ENCODE results near the gene ELK1.

DNA sequence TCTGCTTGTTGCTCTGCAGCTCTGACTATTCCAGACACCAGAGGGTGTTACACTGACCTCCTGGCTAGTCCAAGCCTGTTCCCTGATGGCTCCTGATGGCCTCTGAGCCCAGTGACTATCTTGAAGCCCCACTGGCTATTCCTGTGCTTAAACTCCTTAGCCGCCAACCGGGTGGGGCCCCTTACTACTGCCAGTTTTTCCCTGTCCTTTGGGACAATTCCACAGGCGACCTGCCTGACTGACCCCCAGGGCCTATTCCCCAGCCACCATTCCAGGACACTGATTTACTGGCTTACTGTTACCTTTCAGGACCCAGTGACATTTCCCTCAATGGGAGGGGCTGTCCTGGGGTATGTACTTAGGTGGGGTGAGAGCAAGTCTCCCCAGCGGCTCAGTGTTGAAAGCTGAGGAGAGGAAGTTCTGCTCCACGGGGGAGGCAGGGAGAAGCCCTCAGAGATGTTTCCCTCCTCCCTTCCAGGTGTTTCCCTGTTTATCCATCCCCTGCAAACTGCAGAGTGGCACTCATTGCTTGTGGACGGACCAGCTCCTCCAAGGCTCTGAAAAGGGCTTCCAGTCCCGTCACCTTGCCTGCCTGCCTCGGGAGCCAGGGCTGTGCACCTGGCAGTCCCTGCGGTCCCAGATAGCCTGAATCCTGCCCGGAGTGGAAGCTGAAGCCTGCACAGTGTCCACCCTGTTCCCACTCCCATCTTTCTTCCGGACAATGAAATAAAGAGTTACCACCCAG, 64.1 kb downstream of the ELK1 start:
- TF ChIP-seq TCF12 (IDR thresholded peaks at IDR 0.05; ENCODE audit: low read depth) (no peak), TAF1 (IDR thresholded peaks at IDR 0.05; ENCODE audit: low read depth) (no peak), EGR1 (IDR thresholded peaks at IDR 0.05) (no peak), EP300 (IDR thresholded peaks at IDR 0.05; ENCODE audit: borderline replicate concordance) (no peak), CEBPB (IDR thresholded peaks at IDR 0.05) (no peak), CREB1 (IDR thresholded peaks at IDR 0.05; ENCODE audit: low read depth) (no peak), YY1 (IDR thresholded peaks at IDR 0.05; ENCODE audit: low read depth) (no peak), FOXM1 (IDR thresholded peaks at IDR 0.05; ENCODE audit: borderline replicate concordance, low read depth) (no peak), ZBTB7A (IDR thresholded peaks at IDR 0.05; ENCODE audit: low read depth) (no peak), RAD21 (IDR thresholded peaks at IDR 0.05; ENCODE audit: low read depth) (no peak), TEAD4 (IDR thresholded peaks at IDR 0.05) (no peak)
- TF ChIP-seq, protein P1, sequence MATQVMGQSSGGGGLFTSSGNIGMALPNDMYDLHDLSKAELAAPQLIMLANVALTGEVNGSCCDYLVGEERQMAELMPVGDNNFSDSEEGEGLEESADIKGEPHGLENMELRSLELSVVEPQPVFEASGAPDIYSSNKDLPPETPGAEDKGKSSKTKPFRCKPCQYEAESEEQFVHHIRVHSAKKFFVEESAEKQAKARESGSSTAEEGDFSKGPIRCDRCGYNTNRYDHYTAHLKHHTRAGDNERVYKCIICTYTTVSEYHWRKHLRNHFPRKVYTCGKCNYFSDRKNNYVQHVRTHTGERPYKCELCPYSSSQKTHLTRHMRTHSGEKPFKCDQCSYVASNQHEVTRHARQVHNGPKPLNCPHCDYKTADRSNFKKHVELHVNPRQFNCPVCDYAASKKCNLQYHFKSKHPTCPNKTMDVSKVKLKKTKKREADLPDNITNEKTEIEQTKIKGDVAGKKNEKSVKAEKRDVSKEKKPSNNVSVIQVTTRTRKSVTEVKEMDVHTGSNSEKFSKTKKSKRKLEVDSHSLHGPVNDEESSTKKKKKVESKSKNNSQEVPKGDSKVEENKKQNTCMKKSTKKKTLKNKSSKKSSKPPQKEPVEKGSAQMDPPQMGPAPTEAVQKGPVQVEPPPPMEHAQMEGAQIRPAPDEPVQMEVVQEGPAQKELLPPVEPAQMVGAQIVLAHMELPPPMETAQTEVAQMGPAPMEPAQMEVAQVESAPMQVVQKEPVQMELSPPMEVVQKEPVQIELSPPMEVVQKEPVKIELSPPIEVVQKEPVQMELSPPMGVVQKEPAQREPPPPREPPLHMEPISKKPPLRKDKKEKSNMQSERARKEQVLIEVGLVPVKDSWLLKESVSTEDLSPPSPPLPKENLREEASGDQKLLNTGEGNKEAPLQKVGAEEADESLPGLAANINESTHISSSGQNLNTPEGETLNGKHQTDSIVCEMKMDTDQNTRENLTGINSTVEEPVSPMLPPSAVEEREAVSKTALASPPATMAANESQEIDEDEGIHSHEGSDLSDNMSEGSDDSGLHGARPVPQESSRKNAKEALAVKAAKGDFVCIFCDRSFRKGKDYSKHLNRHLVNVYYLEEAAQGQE (IDR thresholded peaks at IDR 0.05; ENCODE audit: low read depth), result no peak
- TF ChIP-seq, protein P2, sequence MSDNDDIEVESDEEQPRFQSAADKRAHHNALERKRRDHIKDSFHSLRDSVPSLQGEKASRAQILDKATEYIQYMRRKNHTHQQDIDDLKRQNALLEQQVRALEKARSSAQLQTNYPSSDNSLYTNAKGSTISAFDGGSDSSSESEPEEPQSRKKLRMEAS (IDR thresholded peaks at IDR 0.05), result no peak
